Karpas-422 (cell line): ENCODE measurements around the gene OR13C3. TPM values are rescaled to one million over a fixed set of nuclear protein-coding genes. Genes with fewer than 3 reads are reported as not detected.

Experiments
- DNase-seq: peaks from one replicate; pipeline ENCODE4 v3.0.0-alpha.2; 2015
- H2AFZ ChIP-seq: fragments of 200-600 bp; sonication (generic); 2 replicates; pipeline ENCODE4 v1.6.1; 2014; ENCODE audit warnings: antibody characterized with exemption, low read length, mixed read lengths
- H3K27ac ChIP-seq: fragments of 200-600 bp; sonication (generic); 2 replicates; pipeline ENCODE4 v1.5.1; 2014; ENCODE audit warnings: mild to moderate bottlenecking, low read length, moderate library complexity
- H3K27me3 ChIP-seq: fragments of 200-600 bp; sonication (generic); 2 replicates; pipeline ENCODE4 v1.6.1; 2014; ENCODE audit warnings: low read length, mixed read lengths
- H3K36me3 ChIP-seq: fragments of 200-600 bp; sonication (generic); 2 replicates; pipeline ENCODE4 v1.6.1; 2014; ENCODE audit warnings: low read length, mixed read lengths; ENCODE audit not compliant: insufficient read depth
- H3K4me1 ChIP-seq: fragments of 200-600 bp; sonication (generic); 2 replicates; pipeline ENCODE4 v1.6.1; 2014; ENCODE audit warnings: mild to moderate bottlenecking, low read length, mixed read lengths
- H3K4me2 ChIP-seq: fragments of 200-600 bp; sonication (generic); 2 replicates; pipeline ENCODE4 v1.6.1; 2014; ENCODE audit warnings: low read length, low read depth, mild to moderate bottlenecking; ENCODE audit not compliant: poor library complexity, severe bottlenecking
- H3K4me3 ChIP-seq: fragments of 200-600 bp; sonication (generic); 2 replicates; pipeline ENCODE4 v1.5.1; 2014; ENCODE audit warnings: mild to moderate bottlenecking, antibody characterized with exemption, low read length, mixed read lengths
- H3K79me2 ChIP-seq: fragments of 200-600 bp; sonication (generic); 2 replicates; pipeline ENCODE4 v1.6.1; 2014; ENCODE audit warnings: mild to moderate bottlenecking, low read length, mixed read lengths
- H3K9ac ChIP-seq: fragments of 200-600 bp; sonication (generic); 2 replicates; pipeline ENCODE4 v1.6.0; 2014; ENCODE audit warnings: low read length
- H3K9me2 ChIP-seq: fragments of 200-600 bp; sonication (generic), shearing (Covaris generic); replicated peaks from 2 replicates; pipeline ENCODE4 v1.6.0; 2014; ENCODE audit warnings: mild to moderate bottlenecking, low read length, moderate library complexity; ENCODE audit not compliant: insufficient read depth
- H3K9me3 ChIP-seq: fragments of 300-700, 200-600 bp; sonication (generic); 2 replicates; pipeline ENCODE4 v1.6.1; 2014; ENCODE audit warnings: low read length, mixed read lengths
- H4K20me1 ChIP-seq: fragments of 200-600 bp; sonication (generic); 2 replicates; pipeline ENCODE4 v1.6.1; 2014; ENCODE audit warnings: mild to moderate bottlenecking, antibody characterized with exemption, low read length, low read depth; ENCODE audit not compliant: insufficient read depth
- total RNA-seq: library from RNA; depleted of rRNA; stranded (reverse); fragments of >200 nt; shearing (Covaris generic); gene quantifications from 2 replicates; pipeline ENCODE4 v1.2.3, GENCODE V29; 2014; ENCODE audit warnings: low replicate concordance; rRNA removed

Gene OR13C3
- total RNA-seq, result not detected in 2 replicates

DNA sequence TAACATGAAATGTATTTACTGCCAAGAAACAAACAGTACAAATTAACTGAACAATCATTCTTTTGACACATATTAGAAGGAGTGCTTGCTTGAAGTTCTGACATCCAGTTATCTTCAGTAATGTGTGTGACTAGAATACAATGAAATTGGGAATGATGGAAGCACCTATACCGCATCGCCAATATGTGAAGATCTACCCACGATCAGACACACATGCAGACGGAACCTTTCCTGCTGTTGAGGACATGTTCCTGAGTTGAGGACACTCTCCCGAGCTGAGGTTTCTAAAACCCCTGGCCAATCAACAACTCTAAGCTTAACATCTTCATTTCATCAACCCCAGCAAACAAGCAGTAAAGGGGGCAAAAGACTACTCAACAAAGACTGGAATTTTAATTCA, at the start of gene OR13C3:
Gene OR13C3 (minus strand): TSS at position 101 of the 400 bp plus-strand sequence. CDS start 133 bp downstream, outside the sequence.
- no peaks in the 10 kb centered on the region for H3K4me1 ChIP-seq
- no peak within 1 kb of the TSS for H3K27ac ChIP-seq
- no peak for DNase-seq
- no peak within 1 kb of the TSS for H3K4me3 ChIP-seq
- no peaks in the 10 kb centered on the region for H3K79me2 ChIP-seq
- H3K27me3 ChIP-seq, result no peaks in the 10 kb centered on the region
- H3K9ac ChIP-seq, result no peak within 1 kb of the TSS
- H4K20me1 ChIP-seq, result no peaks in the 10 kb centered on the region
- no peaks in the 10 kb centered on the region for H3K9me3 ChIP-seq
- no peaks in the 10 kb centered on the region for H3K36me3 ChIP-seq
- H2AFZ ChIP-seq, result no peak within 1 kb of the TSS
- no peak within 1 kb of the TSS for H3K4me2 ChIP-seq
- H3K9me2 ChIP-seq, result no peaks in the 10 kb centered on the region

DNA sequence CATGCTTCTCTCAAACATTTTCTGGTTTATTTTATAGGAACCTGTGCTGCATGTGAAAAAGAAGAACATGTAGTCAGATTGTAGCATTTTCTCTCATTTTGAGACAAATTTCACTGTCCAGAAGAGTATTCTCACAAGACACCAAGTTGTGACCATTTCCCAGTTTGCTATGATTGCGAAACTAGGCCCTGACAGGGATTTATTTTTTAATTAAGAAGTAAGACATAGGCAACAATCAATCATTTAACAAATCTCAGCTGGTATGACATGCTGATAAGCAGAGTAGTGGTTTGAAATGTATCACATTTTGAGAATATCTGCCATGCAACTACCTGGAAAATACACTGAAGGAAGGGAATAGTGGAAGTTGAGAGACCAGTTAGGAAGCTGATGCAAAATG, 43.9 kb upstream of the OR13C3 start:
- no peak overlapping the region for H3K4me3 ChIP-seq
- H3K4me1 ChIP-seq, result no peaks in the 10 kb centered on the region
- no peak overlapping the region for H3K4me2 ChIP-seq
- no peaks in the 10 kb centered on the region for H3K9me2 ChIP-seq
- H3K9me3 ChIP-seq, result no peaks in the 10 kb centered on the region
- no peak overlapping the region for H2AFZ ChIP-seq
- H4K20me1 ChIP-seq, result no peaks in the 10 kb centered on the region
- H3K27me3 ChIP-seq, result no peaks in the 10 kb centered on the region
- DNase-seq, result no peak
- H3K9ac ChIP-seq, result no peak overlapping the region
- no peaks in the 10 kb centered on the region for H3K36me3 ChIP-seq
- H3K79me2 ChIP-seq, result no peaks in the 10 kb centered on the region
- H3K27ac ChIP-seq, result no peak overlapping the region

GRCh38 chr9:104577263-104577662, 40.6 kb upstream of the OR13C3 start:
- H3K4me2 ChIP-seq, result no peak overlapping the region
- no peaks in the 10 kb centered on the region for H3K9me2 ChIP-seq
- no peak overlapping the region for H2AFZ ChIP-seq
- H3K79me2 ChIP-seq, result no peaks in the 10 kb centered on the region
- H3K36me3 ChIP-seq, result no peaks in the 10 kb centered on the region
- no peaks in the 10 kb centered on the region for H3K4me1 ChIP-seq
- no peak overlapping the region for H3K4me3 ChIP-seq
- DNase-seq, result no peak
- no peaks in the 10 kb centered on the region for H3K27me3 ChIP-seq
- no peak overlapping the region for H3K9ac ChIP-seq
- no peak overlapping the region for H3K27ac ChIP-seq
- no peaks in the 10 kb centered on the region for H3K9me3 ChIP-seq
- no peaks in the 10 kb centered on the region for H4K20me1 ChIP-seq

- no peaks in the 10 kb centered on the region for H3K9me3 ChIP-seq
- no peaks in the 10 kb centered on the region for H3K27me3 ChIP-seq
- H3K79me2 ChIP-seq, result no peaks in the 10 kb centered on the region
- no peak overlapping the region for H3K4me3 ChIP-seq
- no peaks in the 10 kb centered on the region for H3K36me3 ChIP-seq
- no peaks in the 10 kb centered on the region for H3K9me2 ChIP-seq
- H2AFZ ChIP-seq, result no peak overlapping the region
- no peaks in the 10 kb centered on the region for H4K20me1 ChIP-seq
- H3K4me1 ChIP-seq, result no peaks in the 10 kb centered on the region
- no peak overlapping the region for H3K27ac ChIP-seq
- DNase-seq, result no peak
- no peak overlapping the region for H3K4me2 ChIP-seq
- no peak overlapping the region for H3K9ac ChIP-seq
Observed at GRCh38 chr9:104575456-104575855, 38.8 kb upstream of the OR13C3 start.

DNA sequence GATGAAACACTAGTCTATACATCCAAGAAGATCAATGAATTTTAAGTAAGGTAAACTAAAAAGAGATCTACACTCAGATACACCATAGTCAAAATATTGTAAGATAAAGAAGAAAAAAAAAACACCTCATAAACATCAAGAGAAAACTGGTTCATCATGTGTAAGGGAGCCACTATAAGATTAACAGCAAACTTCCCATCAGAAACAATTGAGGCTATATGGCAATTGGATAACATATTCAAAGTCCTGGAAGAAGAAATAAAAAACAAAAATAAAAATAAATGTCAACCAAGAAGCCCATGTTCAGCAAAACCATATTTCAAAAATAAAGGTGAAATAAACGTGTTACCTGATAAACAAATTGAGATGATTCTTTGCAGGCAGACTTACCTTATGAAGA, 36.0 kb upstream of the OR13C3 start:
- Histone ChIP-seq H3K9ac (no peak overlapping the region), H3K4me3 (no peak overlapping the region), H3K36me3 (no peaks in the 10 kb centered on the region), H4K20me1 (no peaks in the 10 kb centered on the region), H3K4me2 (no peak overlapping the region), H3K9me2 (no peaks in the 10 kb centered on the region), H3K27me3 (no peaks in the 10 kb centered on the region), H2AFZ (no peak overlapping the region), H3K9me3 (no peaks in the 10 kb centered on the region), H3K79me2 (no peaks in the 10 kb centered on the region), H3K27ac (no peak overlapping the region), H3K4me1 (no peaks in the 10 kb centered on the region)
- DNase-seq, result no peak

GRCh38 chr9:104568868-104569267, 32.2 kb upstream of the OR13C3 start, which contains the start of gene OR13C8:
Gene OR13C8, plus strand, starts transcription at chr9:104569168. Its CDS starts 0 bp downstream, at chr9:104569168.
- Histone ChIP-seq H3K4me1 (no peaks in the 10 kb centered on the region), H3K4me2 (no peak within 1 kb of the TSS), H3K9me2 (no peaks in the 10 kb centered on the region), H3K9ac (no peak within 1 kb of the TSS), H4K20me1 (no peaks in the 10 kb centered on the region), H3K79me2 (no peaks in the 10 kb centered on the region), H3K4me3 (no peak within 1 kb of the TSS), H2AFZ (no peak within 1 kb of the TSS), H3K9me3 (no peaks in the 10 kb centered on the region), H3K27me3 (no peaks in the 10 kb centered on the region), H3K27ac (no peak within 1 kb of the TSS), H3K36me3 (no peaks in the 10 kb centered on the region)
- no peak for DNase-seq

GRCh38 chr9:104564358-104564757, 27.7 kb upstream of the OR13C3 start:
- no peak for DNase-seq
- Histone ChIP-seq H3K36me3 (no peaks in the 10 kb centered on the region), H3K9ac (no peak overlapping the region), H3K4me3 (no peak overlapping the region), H3K9me3 (no peaks in the 10 kb centered on the region), H3K4me1 (no peaks in the 10 kb centered on the region), H4K20me1 (no peaks in the 10 kb centered on the region), H3K9me2 (no peaks in the 10 kb centered on the region), H3K4me2 (no peak overlapping the region), H3K79me2 (no peaks in the 10 kb centered on the region), H3K27ac (no peak overlapping the region), H3K27me3 (no peaks in the 10 kb centered on the region), H2AFZ (no peak overlapping the region)

DNA sequence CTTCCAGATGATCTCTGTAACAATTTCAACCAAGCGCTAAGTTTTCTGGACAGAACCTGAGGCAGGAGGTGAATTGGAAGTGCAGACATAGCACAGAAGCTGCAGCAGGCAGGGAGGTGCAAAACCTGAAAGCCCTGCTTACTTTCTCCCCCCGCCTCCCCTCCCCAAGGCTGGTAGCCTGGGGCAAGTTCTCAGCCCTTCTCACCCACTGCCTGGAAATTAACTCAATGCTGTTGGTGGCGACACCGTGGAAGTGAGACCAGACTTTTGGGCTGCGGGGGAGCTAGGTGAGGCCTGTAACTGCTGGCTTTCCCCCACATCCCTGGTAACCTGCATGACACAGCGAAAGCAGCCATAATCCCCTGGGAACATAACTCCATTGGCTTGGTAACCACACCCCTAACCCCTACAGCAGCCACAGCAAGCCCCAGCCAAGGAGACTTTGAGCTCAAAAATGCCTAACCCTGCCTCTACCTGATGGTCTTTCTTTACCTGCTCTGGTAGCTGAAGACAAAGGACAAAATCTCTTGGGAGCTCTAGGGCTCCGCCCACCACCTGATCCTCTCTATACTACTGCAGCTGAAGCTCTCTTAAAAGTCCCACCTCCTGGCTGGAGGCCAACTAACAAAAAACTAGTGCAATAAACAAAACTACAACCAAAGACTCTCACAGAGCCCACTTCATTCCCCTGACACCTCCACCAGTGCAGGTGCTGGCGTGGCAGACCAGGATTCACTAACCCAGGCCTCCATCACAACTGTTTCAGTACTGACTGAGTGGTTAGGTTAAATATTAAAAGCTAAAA, 20.4 kb upstream of the OR13C3 start:
- Histone ChIP-seq H4K20me1 (no peaks in the 10 kb centered on the region), H3K79me2 (no peaks in the 10 kb centered on the region), H3K27me3 (no peaks in the 10 kb centered on the region), H3K27ac (no peak overlapping the region), H2AFZ (no peak overlapping the region), H3K9me2 (no peaks in the 10 kb centered on the region), H3K9me3 (no peaks in the 10 kb centered on the region), H3K36me3 (no peaks in the 10 kb centered on the region), H3K4me1 (no peaks in the 10 kb centered on the region), H3K4me3 (no peak overlapping the region), H3K4me2 (no peak overlapping the region), H3K9ac (no peak overlapping the region)
- DNase-seq, result no peak
